GM12873 (cell line): ENCODE data around the gene ISOC2.
A peak's percentile ranks its signal among the peaks of the same experiment; 100 is the strongest.

Experiments used
- CTCF ChIP-seq: IDR thresholded peaks from 2 replicates; pipeline ENCODE4 v1.5.1; 2012; ENCODE audit warnings: low read depth, mild to moderate bottlenecking, moderate library complexity, low read length, control low read depth; ENCODE audit not compliant: insufficient read depth; ENCODE audit errors: missing control alignments

The ISOC2 gene

GRCh38 chr19:55426042-55426441 lies 35.4 kb downstream of the ISOC2 start:
- TF ChIP-seq CTCF: no peak

- TF ChIP-seq CTCF: no peak
Measured at GRCh38 chr19:55424518-55424917, 36.9 kb downstream of the ISOC2 start.

- no peak for TF ChIP-seq CTCF
Measured at GRCh38 chr19:55423225-55424005, 38.0 kb downstream of the ISOC2 start.

- TF ChIP-seq CTCF: no peak
Measured at GRCh38 chr19:55419624-55420236, 41.7 kb downstream of the ISOC2 start.

- no peak for TF ChIP-seq CTCF
Measured at GRCh38 chr19:55419103-55419502, 42.3 kb downstream of the ISOC2 start.

GRCh38 chr19:55418185-55418584 lies 43.3 kb downstream of the ISOC2 start:
- TF ChIP-seq CTCF: peak; percentile 72

- TF ChIP-seq CTCF: no peak
Measured at GRCh38 chr19:55410168-55410567, 51.3 kb downstream of the ISOC2 start.
